ENCODE results near the gene MYOG.

MYOG gene

GRCh38 chr1:203117611-203118575 lies 32.1 kb upstream of the MYOG start:
- DNase-seq = peak; percentile 11

- DNase-seq = no peak
Measured at GRCh38 chr1:203116091-203116820, 30.4 kb upstream of the MYOG start.

- DNase-seq = no peak
Measured at GRCh38 chr1:203114202-203114601, 28.4 kb upstream of the MYOG start.

- no peak for DNase-seq
Measured at GRCh38 chr1:203113308-203113707, 27.5 kb upstream of the MYOG start.

GRCh38 chr1:203112475-203112874 lies 26.7 kb upstream of the MYOG start:
- DNase-seq = no peak

GRCh38 chr1:203104789-203105390 lies 19.1 kb upstream of the MYOG start:
- DNase-seq = no peak

GRCh38 chr1:203103829-203104495 lies 18.1 kb upstream of the MYOG start:
- DNase-seq = no peak

- DNase-seq = no peak
Measured at GRCh38 chr1:203103216-203103615, 17.4 kb upstream of the MYOG start.

- DNase-seq = no peak
Measured at GRCh38 chr1:203101813-203102634, 16.2 kb upstream of the MYOG start.

GRCh38 chr1:203100516-203100869 lies 14.7 kb upstream of the MYOG start:
- no peak for DNase-seq

GRCh38 chr1:203099805-203100515 lies 14.1 kb upstream of the MYOG start:
- DNase-seq = no peak

GRCh38 chr1:203098914-203099520 lies 13.2 kb upstream of the MYOG start:
- DNase-seq = no peak

GRCh38 chr1:203098445-203098844 lies 12.6 kb upstream of the MYOG start:
- DNase-seq = no peak

- no peak for DNase-seq
Measured at GRCh38 chr1:203097001-203097400, 11.2 kb upstream of the MYOG start.

GRCh38 chr1:203096566-203096965 lies 10.8 kb upstream of the MYOG start:
- DNase-seq = no peak

- no peak for DNase-seq
Measured at GRCh38 chr1:203095061-203095690, 9.4 kb upstream of the MYOG start.

- DNase-seq = no peak
Measured at GRCh38 chr1:203093754-203094410, 8.1 kb upstream of the MYOG start.

GRCh38 chr1:203091761-203092330 lies 6.0 kb upstream of the MYOG start:
- DNase-seq = no peak

- no peak for DNase-seq
Measured at GRCh38 chr1:203091199-203091477, 5.3 kb upstream of the MYOG start.

Measured in stimulated activated CD4-positive, alpha-beta T cell treated with anti-CD3 and anti-CD28 coated beads, Interleukin-4, amount 100 ng/mL, for 1 hour (primary cell).